AG09309 (cell line): ENCODE results near the gene VAV3.

ENCODE experiments used
- DNase-seq: peaks from one replicate; pipeline ENCODE4 v3.0.0-alpha.2; 2010; ENCODE audit warnings: low read depth
- H3K4me3 ChIP-seq: 2 replicates; pipeline ENCODE4 v1.5.1; 2011; ENCODE audit warnings: mild to moderate bottlenecking, low read depth, low read length, moderate library complexity; ENCODE audit not compliant: control insufficient read depth
- CTCF ChIP-seq: IDR thresholded peaks from 2 replicates; pipeline ENCODE4 v1.5.1; 2011; ENCODE audit warnings: mild to moderate bottlenecking, low read depth, low read length, inconsistent platforms; ENCODE audit not compliant: insufficient read depth, control insufficient read depth; ENCODE audit errors: missing control alignments

VAV3 gene

GRCh38 chr1:107670397-107671040 is 294.5 kb downstream of the VAV3 start:
- no peak for TF ChIP-seq CTCF

GRCh38 chr1:107669996-107670395 is 295.0 kb downstream of the VAV3 start:
- no peak overlapping the region for H3K4me3 ChIP-seq
- no peak for DNase-seq
- no peak for TF ChIP-seq CTCF

More at GRCh38 chr1:107670397-107671040, 294.5 kb downstream of the VAV3 start:
- H3K4me3 ChIP-seq: no peak overlapping the region
- DNase-seq: no peak

- no peak for TF ChIP-seq CTCF
- no peak for DNase-seq
- H3K4me3 ChIP-seq: no peak overlapping the region
These were observed 296.2 kb downstream of the VAV3 start for GRCh38 chr1:107668762-107669161.

GRCh38 chr1:107666493-107666892 is 298.5 kb downstream of the VAV3 start:
- no peak for DNase-seq
- no peak for TF ChIP-seq CTCF
- no peak overlapping the region for H3K4me3 ChIP-seq

GRCh38 chr1:107664982-107665925 is 299.7 kb downstream of the VAV3 start:
- TF ChIP-seq CTCF: no peak
- DNase-seq: no peak

GRCh38 chr1:107662971-107663370 is 302.0 kb downstream of the VAV3 start:
- H3K4me3 ChIP-seq: no peak overlapping the region
- no peak for TF ChIP-seq CTCF
- peak; percentile 29 for DNase-seq

More at GRCh38 chr1:107664982-107665925, 299.7 kb downstream of the VAV3 start:
- H3K4me3 ChIP-seq: no peak overlapping the region
